Activated CD8-positive, alpha-beta memory T cell treated with anti-CD3 and anti-CD28 coated beads, Interleukin-2, amount 10 ng/mL, durations not matched to agents 7 days and 5 days (primary cell): ENCODE data around the gene FCN2. TPM values are rescaled to one million over a fixed set of nuclear protein-coding genes. Genes with fewer than 3 reads are reported as not detected.
"Not testable (repeated sequence)": the region's sequence is repeated elsewhere in the genome, so short reads cannot be mapped to it uniquely, and the experiment has no call there.

ENCODE experiments used
- ATAC-seq: fragments of 150-1000 bp; cut with Tn5 transposase; one replicate; pipeline ENCODE4 v1.10.0; 2021; ENCODE audit warnings: moderate library complexity
- CTCF ChIA-PET: fragments of 350-600 bp; sonication (Branson Sonifier 250); formaldehyde crosslinking; loops from one replicate; lab custom pipeline; 2021; ENCODE audit warnings: antibody characterized with exemption; lab: Charles Lee
- DNase-seq: peaks from one replicate; pipeline ENCODE4 v3.0.0-alpha.2; 2020
- H3K27ac Mint-ChIP-seq: one replicate; pipeline ENCODE4 v1.8.0; 2021; ENCODE audit warnings: mild to moderate bottlenecking, mixed read lengths
- H3K27me3 Mint-ChIP-seq: one replicate; pipeline ENCODE4 v1.8.0; 2021; ENCODE audit warnings: mixed read lengths
- H3K36me3 Mint-ChIP-seq: one replicate; pipeline ENCODE4 v1.8.0; 2021; ENCODE audit warnings: mild to moderate bottlenecking, mixed read lengths
- H3K4me1 Mint-ChIP-seq: one replicate; pipeline ENCODE4 v1.8.0; 2021; ENCODE audit warnings: mixed read lengths
- H3K4me3 Mint-ChIP-seq: one replicate; pipeline ENCODE4 v1.8.0; 2021; ENCODE audit warnings: mild to moderate bottlenecking, moderate library complexity, mixed read lengths
- H3K9me3 Mint-ChIP-seq: one replicate; pipeline ENCODE4 v1.8.0; 2022; ENCODE audit warnings: low read depth, mixed read lengths
- total RNA-seq, 2 experiments: library from RNA; stranded (reverse); gene quantifications; one replicate each; pipeline ENCODE4 v1.2.3, GENCODE V29; 2021

The FCN2 gene
- total RNA-seq, 2 experiments from 2014 or later = not detected

DNA sequence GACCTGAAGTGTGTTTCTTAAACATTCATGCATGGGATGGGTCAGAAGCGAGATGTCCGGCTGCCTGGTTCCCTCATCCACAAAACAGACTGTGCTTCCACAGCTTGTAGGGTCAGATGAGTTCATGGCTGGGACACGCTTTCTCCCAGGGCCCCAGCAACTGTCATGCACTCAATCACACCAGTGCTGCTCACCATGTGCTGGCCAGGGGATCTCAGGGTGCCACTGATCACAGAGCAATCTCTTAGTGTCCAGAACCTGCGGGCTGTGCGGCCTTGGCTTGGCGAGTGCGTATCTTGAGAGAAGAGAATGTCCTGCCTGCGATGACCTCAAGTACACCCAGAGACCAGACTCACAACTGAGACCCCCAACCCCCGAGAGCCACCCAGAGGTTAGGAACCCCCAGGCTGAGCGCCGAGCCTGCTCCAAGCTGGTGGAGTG, 26.0 kb upstream of the FCN2 start:
- no peaks in the 10 kb centered on the region for H3K27me3 Mint-ChIP-seq
- no peak for DNase-seq
- no peak for ATAC-seq
- H3K4me3 Mint-ChIP-seq = no peak overlapping the region
- no peaks in the 10 kb centered on the region for H3K9me3 Mint-ChIP-seq
- no peaks in the 10 kb centered on the region for H3K36me3 Mint-ChIP-seq
- CTCF ChIA-PET = no interaction called here
- H3K4me1 Mint-ChIP-seq = peaks cover 8% of the 10 kb centered on the region
- H3K27ac Mint-ChIP-seq = no peak overlapping the region

DNA sequence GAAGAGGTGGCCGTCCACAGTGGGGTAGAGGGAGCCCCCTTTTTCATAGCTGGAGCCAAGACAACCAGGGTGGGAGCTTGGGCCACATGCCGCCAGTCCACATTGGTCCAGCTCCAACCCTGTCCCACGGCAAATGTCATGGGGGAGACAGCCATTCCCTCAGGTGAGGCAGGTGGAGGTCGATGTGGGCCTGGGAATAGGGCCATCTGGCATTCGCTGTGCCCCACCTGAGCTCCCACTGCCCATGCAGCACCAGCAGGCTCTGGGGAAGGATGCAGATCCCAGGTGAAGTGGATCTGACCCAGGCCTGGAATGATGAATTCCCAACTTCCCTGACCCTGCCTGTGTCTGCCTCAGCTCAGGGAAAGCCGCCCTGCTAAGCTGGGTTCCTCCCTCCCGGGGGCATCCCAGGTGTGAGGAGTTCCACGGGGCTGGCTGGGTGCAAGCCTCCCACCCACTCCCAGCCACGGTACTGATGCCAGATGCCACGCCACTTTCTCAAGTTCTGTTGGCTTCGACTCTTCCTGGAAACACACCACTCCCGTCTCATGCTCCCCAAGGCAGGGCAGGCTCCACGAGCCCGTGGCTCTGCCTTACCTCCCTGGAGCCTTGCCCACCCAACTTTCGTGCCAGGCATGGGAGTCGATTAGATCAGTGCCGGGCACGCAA, 25.2 kb upstream of the FCN2 start:
- H3K27me3 Mint-ChIP-seq = peaks cover 3% of the 10 kb centered on the region
- no peaks in the 10 kb centered on the region for H3K36me3 Mint-ChIP-seq
- CTCF ChIA-PET = no interaction called here
- peaks cover 8% of the 10 kb centered on the region for H3K4me1 Mint-ChIP-seq
- no peaks in the 10 kb centered on the region for H3K9me3 Mint-ChIP-seq
- DNase-seq (no peak), ATAC-seq (no peak)
- no peak overlapping the region for H3K4me3 Mint-ChIP-seq
- no peak overlapping the region for H3K27ac Mint-ChIP-seq

DNA sequence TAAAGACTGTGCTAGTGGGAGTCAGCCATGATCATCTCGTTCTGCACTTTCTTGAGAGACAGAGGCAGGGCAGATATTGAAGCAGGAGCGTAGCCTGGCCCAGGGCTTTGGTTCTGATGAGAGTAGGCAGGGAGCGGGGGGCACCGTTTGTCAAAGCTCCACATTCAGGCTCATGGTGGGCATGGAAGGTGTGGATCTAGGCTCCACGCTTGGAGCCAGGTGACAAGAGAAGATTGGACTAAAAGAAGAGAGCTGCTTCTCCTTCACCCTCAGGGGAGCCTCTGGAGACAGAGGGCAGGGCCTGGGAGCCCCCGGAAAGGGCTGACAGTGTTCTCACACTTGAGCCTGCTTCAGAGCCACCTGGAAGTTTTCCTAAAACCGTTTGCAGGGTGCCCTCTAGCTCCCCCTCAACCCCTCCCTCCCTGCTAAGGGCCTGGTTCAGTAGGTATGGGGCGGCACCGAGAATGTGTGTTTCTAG, 24.7 kb upstream of the FCN2 start:
- Mint-ChIP-seq H3K9me3 (no peaks in the 10 kb centered on the region), H3K36me3 (no peaks in the 10 kb centered on the region), H3K27me3 (peaks cover 3% of the 10 kb centered on the region), H3K4me3 (no peak overlapping the region), H3K4me1 (peaks cover 8% of the 10 kb centered on the region), H3K27ac (no peak overlapping the region)
- ATAC-seq (no peak), DNase-seq (no peak)
- CTCF ChIA-PET = no interaction called here

DNA sequence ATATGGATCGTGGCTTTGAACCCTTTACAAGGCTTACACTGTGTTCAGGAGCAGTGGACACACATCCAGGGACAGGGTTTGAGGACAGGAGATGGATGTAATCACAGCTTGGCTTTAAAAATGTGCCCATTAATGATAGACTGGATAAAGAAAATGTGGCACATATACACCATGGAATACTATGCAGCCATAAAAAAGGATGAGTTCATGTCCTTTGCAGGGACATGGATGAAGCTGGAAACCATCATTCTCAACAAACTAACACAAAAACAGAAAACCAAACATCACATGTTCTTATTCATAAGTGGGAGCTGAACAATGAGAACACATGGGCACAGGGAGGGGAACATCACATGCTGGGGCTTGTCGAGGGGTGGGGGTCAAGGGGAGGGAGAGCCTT, 23.2 kb upstream of the FCN2 start:
- DNase-seq, ATAC-seq, H3K4me3 Mint-ChIP-seq, H3K36me3 Mint-ChIP-seq, H3K9me3 Mint-ChIP-seq, H3K4me1 Mint-ChIP-seq, H3K27me3 Mint-ChIP-seq, H3K27ac Mint-ChIP-seq, CTCF ChIA-PET: not testable (repeated sequence)

DNA sequence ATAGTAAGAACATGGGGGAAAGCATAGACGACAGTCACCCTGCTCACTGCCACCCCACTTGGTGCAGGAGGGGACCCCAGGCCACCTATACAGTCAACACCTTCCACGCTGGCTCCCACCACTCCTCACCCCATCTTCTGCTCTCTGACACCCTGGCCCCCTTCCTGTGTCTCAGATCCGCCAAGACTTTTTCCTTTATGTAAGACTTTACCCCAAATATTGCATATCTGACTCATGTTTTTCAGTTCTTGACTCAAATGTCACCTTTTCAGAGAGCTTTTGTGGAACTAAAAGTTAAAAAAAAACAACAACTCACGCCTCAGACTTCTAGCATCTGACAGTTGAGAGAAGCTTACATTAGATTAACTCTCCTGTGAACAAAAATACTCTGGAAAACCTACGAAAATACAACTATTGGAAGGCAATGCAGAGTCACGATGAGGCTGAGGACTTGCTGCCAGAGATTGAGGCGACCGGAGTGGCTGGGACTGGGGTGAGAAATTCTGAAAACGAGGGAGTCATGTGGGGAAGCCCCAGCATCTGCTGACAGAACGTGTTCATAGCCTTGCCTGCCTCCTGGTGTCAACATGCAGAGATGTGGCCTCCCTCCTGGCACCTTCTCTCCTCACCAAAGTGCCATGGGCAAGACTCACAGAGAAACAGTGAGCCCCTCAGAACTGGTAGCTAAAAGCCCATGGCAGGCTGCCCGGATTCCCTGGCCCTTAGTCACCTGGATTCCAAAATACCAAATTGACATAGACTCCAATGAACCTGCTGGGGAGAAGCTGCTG, 22.4 kb upstream of the FCN2 start:
- Mint-ChIP-seq H3K9me3 (no peaks in the 10 kb centered on the region), H3K36me3 (no peaks in the 10 kb centered on the region), H3K4me1 (peaks cover 8% of the 10 kb centered on the region), H3K4me3 (no peak overlapping the region), H3K27me3 (peaks cover 3% of the 10 kb centered on the region), H3K27ac (peak overlapping the region; percentile 48)
- CTCF ChIA-PET = interaction anchor here (0.9 kb wide), 1 partner anchor 30 kb away, joined by 3 read pairs; no protein-coding TSS in a partner anchor
- DNase-seq (peak; percentile 52), ATAC-seq (peak; percentile 57)

DNA sequence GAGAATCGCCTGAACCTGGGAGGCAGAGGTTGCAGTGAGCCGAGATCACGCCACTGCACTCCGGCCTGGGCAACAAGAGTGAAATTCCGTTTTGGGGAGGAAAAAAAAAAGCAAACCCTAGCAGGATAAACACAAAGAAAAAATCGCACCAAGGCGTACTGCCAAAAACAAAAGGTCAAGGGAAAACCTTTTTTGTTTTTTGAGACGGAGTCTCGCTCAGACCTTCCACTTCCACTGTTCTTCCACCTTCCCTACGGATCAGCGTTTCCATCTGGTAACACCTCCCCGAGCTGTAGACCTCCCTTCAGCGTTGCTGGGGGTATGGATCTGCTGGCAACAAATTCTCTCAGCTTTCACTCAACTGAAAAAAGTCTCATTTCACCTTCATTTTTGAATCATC, 20.1 kb upstream of the FCN2 start:
- CTCF ChIA-PET = no interaction called here

DNA sequence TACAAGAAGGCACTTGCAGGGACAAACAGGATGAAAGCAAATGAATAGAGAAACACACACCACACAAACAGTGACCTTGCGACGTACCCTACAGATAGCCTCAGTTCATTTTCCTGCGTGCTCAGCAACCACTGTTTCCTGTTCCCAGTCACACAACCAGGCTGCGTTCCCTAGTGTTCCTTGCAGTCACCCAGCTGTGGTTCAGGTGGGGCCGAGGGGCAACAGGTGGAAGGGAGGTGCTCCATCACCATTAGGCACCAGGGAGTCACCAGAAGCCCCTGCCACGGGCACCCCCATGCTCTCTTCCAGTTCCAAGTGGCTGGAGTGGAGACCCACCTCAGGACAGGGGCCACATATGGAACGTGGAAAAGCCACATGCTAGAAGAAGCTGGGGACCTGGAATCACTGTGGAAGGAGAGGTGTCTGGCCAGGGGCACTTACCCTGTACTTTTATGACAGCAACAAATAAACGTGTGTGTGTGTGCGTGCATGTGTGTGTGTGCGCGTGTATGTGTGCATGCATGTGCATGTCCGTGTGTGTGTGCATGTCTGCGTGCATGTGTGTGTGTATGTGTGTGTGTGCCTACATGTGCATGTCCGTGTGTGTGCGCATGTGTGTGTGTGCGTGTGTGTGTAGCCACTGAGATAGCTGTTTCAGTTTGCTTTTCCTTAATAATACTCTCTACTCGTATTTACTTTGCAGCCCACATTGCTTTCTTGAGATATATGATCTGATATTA, 18.8 kb upstream of the FCN2 start:
- H3K27ac Mint-ChIP-seq = no peak overlapping the region
- no peak for ATAC-seq
- CTCF ChIA-PET = no interaction called here
- H3K27me3 Mint-ChIP-seq = peaks cover 3% of the 10 kb centered on the region
- H3K4me1 Mint-ChIP-seq = peaks cover 8% of the 10 kb centered on the region
- no peak for DNase-seq
- H3K4me3 Mint-ChIP-seq = no peak overlapping the region
- no peaks in the 10 kb centered on the region for H3K9me3 Mint-ChIP-seq
- no peaks in the 10 kb centered on the region for H3K36me3 Mint-ChIP-seq

More for the DNA sequence above, 20.1 kb upstream of the FCN2 start:
- Mint-ChIP-seq H3K4me1 (peaks cover 8% of the 10 kb centered on the region), H3K9me3 (no peaks in the 10 kb centered on the region), H3K4me3 (no peak overlapping the region), H3K27ac (no peak overlapping the region), H3K36me3 (no peaks in the 10 kb centered on the region), H3K27me3 (peaks cover 3% of the 10 kb centered on the region)
- no peak for DNase-seq
- no peak for ATAC-seq

DNA sequence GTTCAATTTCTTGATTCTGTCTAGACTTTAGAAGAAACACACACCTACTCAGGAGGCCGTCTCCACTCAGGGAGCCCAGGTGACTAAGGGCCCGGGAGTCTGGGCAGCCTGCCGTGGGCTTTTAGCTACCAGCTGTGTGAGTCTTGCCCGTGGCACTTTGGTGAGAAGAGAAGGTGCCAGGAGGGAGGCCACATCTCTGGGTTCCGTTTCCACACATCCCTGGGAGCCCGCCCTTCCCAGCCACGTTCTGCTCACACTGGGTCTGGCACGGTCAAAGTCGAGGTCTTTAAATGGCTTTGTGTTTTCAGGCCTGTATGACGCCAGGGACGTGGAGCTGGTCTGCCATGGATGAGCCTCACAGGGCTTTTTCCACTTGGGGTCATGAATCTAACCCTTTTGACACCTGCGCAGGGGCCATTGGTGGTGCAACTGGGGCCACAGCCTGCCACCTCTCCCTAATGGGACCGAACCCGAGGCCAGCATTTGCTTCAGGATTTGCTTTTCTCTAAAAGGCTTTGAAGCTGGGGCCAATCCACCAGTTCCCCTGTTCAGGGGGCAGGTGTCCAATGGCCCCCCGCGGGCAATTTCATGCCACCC, 17.2 kb upstream of the FCN2 start:
- CTCF ChIA-PET = no interaction called here
- H3K4me1 Mint-ChIP-seq = peaks cover 2% of the 10 kb centered on the region
- DNase-seq (no peak), ATAC-seq (no peak)
- H3K27me3 Mint-ChIP-seq = peaks cover 3% of the 10 kb centered on the region
- H3K4me3 Mint-ChIP-seq = no peak overlapping the region
- no peaks in the 10 kb centered on the region for H3K36me3 Mint-ChIP-seq
- H3K9me3 Mint-ChIP-seq = no peaks in the 10 kb centered on the region
- no peak overlapping the region for H3K27ac Mint-ChIP-seq

DNA sequence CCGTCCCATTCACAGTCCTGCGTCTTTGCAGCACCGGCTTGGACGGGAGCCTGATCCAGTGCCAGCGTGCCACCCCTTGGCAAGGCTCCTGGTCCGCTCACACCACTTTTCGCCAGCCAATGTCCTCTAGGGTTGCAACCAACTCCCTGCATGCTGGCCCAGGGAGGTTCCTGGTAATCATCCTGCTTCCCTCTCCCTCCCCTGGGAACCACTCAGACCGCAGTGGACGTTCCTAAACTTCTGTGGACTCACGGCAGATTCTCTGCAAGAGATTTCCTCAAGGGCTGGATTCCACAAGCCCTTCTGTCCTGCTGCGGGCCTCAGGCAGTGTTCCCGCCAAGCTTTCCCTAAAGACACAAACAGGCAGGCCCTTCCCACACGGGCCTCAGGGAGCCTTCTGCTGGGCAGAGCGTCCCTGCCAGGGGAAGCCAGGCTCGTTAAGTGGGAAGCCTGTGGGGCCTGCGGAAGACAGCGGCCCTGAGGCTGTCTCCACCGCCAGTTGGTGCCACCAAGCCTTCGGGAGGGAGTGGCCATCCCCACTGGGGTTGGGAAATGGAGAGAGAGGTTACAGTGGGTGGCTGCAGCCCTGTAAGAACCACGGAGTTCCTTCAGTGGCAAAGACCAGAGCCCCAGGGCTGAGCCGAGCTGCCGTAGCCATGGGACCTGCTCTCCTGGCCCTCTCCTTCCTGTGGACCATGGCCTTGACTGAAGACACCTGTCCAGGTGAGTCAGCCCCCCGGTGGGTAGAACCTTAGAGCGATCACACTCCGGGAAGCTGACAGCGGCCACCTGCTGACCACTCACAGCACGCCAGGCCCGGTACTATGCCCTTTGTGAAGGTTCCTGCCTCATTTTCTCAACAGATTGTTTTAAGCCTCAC, 16.4 kb upstream of the FCN2 start:
- no peaks in the 10 kb centered on the region for H3K9me3 Mint-ChIP-seq
- H3K4me1 Mint-ChIP-seq = no peaks in the 10 kb centered on the region
- ATAC-seq (no peak), DNase-seq (no peak)
- no peak overlapping the region for H3K27ac Mint-ChIP-seq
- CTCF ChIA-PET = no interaction called here
- H3K4me3 Mint-ChIP-seq = no peak overlapping the region
- peaks cover 3% of the 10 kb centered on the region for H3K27me3 Mint-ChIP-seq
- H3K36me3 Mint-ChIP-seq = no peaks in the 10 kb centered on the region

DNA sequence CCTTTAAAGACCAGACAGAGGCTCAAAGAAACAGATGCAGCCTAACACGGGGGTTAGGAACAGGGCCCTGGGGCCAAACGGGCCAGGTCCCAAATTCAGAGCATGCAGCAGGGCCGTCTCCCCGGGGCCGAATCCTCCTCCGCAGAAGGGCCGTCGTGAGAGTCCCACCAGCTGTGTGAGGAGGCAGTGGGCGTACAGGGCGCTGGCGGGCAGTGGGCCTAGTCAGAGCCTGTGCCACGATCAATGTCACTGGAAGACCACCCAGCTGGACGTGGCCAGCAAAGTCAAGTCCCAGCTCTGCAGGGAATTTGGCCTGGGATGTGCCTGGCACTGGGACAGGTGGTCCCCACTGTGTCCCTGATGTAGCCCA, 15.8 kb upstream of the FCN2 start:
- no peak overlapping the region for H3K4me3 Mint-ChIP-seq
- no peaks in the 10 kb centered on the region for H3K9me3 Mint-ChIP-seq

DNA sequence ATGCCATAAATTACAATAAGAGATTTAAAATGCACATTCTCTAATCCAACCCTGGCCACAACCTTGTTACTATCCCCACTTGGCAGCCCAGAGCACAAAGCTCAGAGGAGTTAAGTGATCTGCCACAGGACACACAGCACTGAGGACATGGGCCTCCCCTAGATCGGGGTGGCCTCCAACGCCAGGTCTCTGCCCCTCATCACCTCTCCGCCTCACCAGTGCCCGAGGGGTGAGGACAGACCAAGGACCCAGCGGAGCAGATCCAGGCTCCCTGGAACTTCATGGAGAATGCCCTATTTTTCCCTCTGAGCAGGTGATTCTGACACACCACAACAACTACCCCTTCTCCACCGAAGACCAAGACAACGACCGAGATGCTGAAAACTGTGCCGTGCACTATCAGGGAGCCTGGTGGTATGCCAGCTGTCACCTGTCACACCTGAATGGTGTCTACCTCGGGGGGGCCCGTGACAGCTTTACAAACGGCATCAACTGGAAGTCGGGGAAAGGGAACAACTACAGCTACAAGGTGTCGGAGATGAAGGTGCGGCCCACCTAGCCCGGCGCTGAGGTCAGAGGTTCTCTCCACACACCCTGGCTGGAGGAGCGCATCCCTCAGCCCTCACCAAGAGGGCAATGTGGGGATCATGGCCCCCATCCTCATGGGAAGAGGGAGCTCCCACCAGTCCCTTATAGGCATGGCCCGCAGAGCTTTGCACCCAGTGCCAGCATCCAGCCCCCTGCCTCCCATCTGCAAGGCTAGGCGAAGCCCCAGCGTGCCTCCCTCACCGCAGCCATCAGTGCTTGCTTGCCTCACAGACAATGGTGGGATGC, 12.5 kb upstream of the FCN2 start:
- Mint-ChIP-seq H3K9me3 (no peaks in the 10 kb centered on the region), H3K4me1 (no peaks in the 10 kb centered on the region), H3K27ac (no peak overlapping the region), H3K4me3 (no peak overlapping the region), H3K36me3 (no peaks in the 10 kb centered on the region), H3K27me3 (no peaks in the 10 kb centered on the region)
- ATAC-seq (no peak), DNase-seq (no peak)
- CTCF ChIA-PET = no interaction called here

More for the DNA sequence above, 15.8 kb upstream of the FCN2 start:
- no peak for ATAC-seq
- no peak for DNase-seq
- Mint-ChIP-seq H3K36me3 (no peaks in the 10 kb centered on the region), H3K27ac (no peak overlapping the region), H3K27me3 (peaks cover 2% of the 10 kb centered on the region), H3K4me1 (no peaks in the 10 kb centered on the region)
- CTCF ChIA-PET = no interaction called here
